SIG-M5 treated with dmso at 0.1 percent for 504 hours (cell line): ENCODE data around the gene CRYGB.
A peak's percentile ranks its signal among the peaks of the same experiment; 100 is the strongest.
"Not testable (repeated sequence)": the region's sequence is repeated elsewhere in the genome, so short reads cannot be mapped to it uniquely, and the experiment has no call there.

Experiments used
- DNase-seq: peaks from one replicate; lab custom pipeline; 2025; ENCODE audit not compliant: unreplicated experiment; lab: John Stamatoyannopoulos, UW

The CRYGB gene

GRCh38 chr2:208118918-208119317 lies 27.0 kb downstream of the CRYGB start:
- DNase-seq = no peak

- DNase-seq = not testable (repeated sequence)
These were observed 28.6 kb downstream of the CRYGB start for GRCh38 chr2:208117390-208117789.

- no peak for DNase-seq
These were observed 33.0 kb downstream of the CRYGB start for GRCh38 chr2:208112969-208113368.

GRCh38 chr2:208112273-208112745 lies 33.6 kb downstream of the CRYGB start:
- DNase-seq = not testable (repeated sequence)

- DNase-seq = no peak
These were observed 42.3 kb downstream of the CRYGB start for GRCh38 chr2:208103616-208104015.

- DNase-seq = no peak
These were observed 44.0 kb downstream of the CRYGB start for GRCh38 chr2:208101716-208102631.

GRCh38 chr2:208099682-208100470 lies 46.1 kb downstream of the CRYGB start:
- peak; percentile 16 for DNase-seq

- not testable (repeated sequence) for DNase-seq
These were observed 47.3 kb downstream of the CRYGB start for GRCh38 chr2:208098701-208099100.

GRCh38 chr2:208098267-208098666 lies 47.7 kb downstream of the CRYGB start:
- DNase-seq = no peak

GRCh38 chr2:208097801-208098200 lies 48.2 kb downstream of the CRYGB start:
- DNase-seq = no peak

- DNase-seq = no peak
These were observed 48.6 kb downstream of the CRYGB start for GRCh38 chr2:208097313-208097712.

- no peak for DNase-seq
These were observed 49.9 kb downstream of the CRYGB start for GRCh38 chr2:208096080-208096479.

GRCh38 chr2:208093128-208093527 lies 52.8 kb downstream of the CRYGB start:
- DNase-seq = no peak
